HCT116 (cell line): Measurements from ENCODE around the gene SPRED3. TPM values are rescaled to one million over a fixed set of nuclear protein-coding genes. Genes with fewer than 3 reads are reported as not detected.

ENCODE experiments used
- ATAC-seq: fragments of 200-7000 bp; cut with Tn5 transposase; 2 replicates; pipeline ENCODE4 v1.9.1; 2020; ENCODE audit warnings: mild to moderate bottlenecking, moderate library complexity
- BruUV-seq: library from RNA; stranded (reverse); fragments of 400-500 nt; replicated peaks from 2 replicates; lab custom pipeline; 2021; lab: Mats Ljungman, UMichigan
- CTCF ChIA-PET: fragments of 300-600 bp; sonication (Branson Sonifier 250); formaldehyde crosslinking; loops from one replicate; lab custom pipeline; 2021; ENCODE audit warnings: antibody characterized with exemption; lab: Charles Lee
- POLR2A ChIA-PET: fragments of 300-600, 350-600 bp; sonication (Branson Sonifier 250); formaldehyde crosslinking; loops from one replicate; lab custom pipeline; 2021; ENCODE audit warnings: antibody characterized with exemption; lab: Charles Lee
- RAD21 ChIA-PET, 2 experiments: fragments of 300-600 bp; sonication (Branson Sonifier 250); formaldehyde crosslinking; loops; one replicate each; lab custom pipeline; 2023; ENCODE audit warnings: low total read pairs in 2 of 2; ENCODE audit not compliant: uncharacterized antibody in 2 of 2, unreplicated experiment in 2 of 2, low non-redundant PET in 1 of 2; lab: Charles Lee
- DNase-seq: peaks from one replicate; pipeline ENCODE4 v3.0.0-alpha.2; 2010; ENCODE audit warnings: low read depth, low spot score
- H2AFZ ChIP-seq: fragments of 200-600 bp; shearing (Covaris generic), sonication (generic); 2 replicates; pipeline ENCODE4 v1.6.1; 2017; ENCODE audit warnings: low read depth, mixed run types, mixed read lengths, antibody characterized with exemption, low read length; ENCODE audit not compliant: poor library complexity, severe bottlenecking
- H3K27ac ChIP-seq: 2 replicates; pipeline ENCODE4 v1.5.1; 2012; ENCODE audit warnings: low read depth, low read length
- H3K27me3 ChIP-seq: fragments of 200-600 bp; sonication (generic); 2 replicates; pipeline ENCODE4 v1.6.1; 2016; ENCODE audit warnings: mixed run types, low read length, mixed read lengths; ENCODE audit not compliant: insufficient read depth
- H3K36me3 ChIP-seq, 2 experiments: fragments of 200-500 bp in 1 of 2; fragments of 200-600 bp in 1 of 2; sonication (Bioruptor generic) in 1 of 2; sonication (generic) in 1 of 2; 2 replicates each; pipeline versions ENCODE4 v1.5.1 to v1.6.1; 2014 to 2016; ENCODE audit warnings: low read length in 2 of 2, inconsistent platforms in 1 of 2, mixed read lengths in 1 of 2, mixed run types in 1 of 2; ENCODE audit not compliant: insufficient read depth in 2 of 2, control insufficient read depth in 1 of 2
- H3K4me1 ChIP-seq, 2 experiments: fragments of 200-600 bp in 1 of 2; sonication (generic) in 1 of 2; 2 replicates each; pipeline versions ENCODE4 v1.5.1 to v1.6.1; 2012 to 2017; ENCODE audit warnings: low read length in 2 of 2, inconsistent platforms in 1 of 2, mild to moderate bottlenecking in 1 of 2, mixed read lengths in 1 of 2, mixed run types in 1 of 2, moderate library complexity in 1 of 2; ENCODE audit not compliant: insufficient read depth in 2 of 2, control insufficient read depth in 1 of 2
- H3K4me2 ChIP-seq: fragments of 200-600 bp; sonication (generic); 2 replicates; pipeline ENCODE4 v1.6.1; 2017; ENCODE audit warnings: mixed run types, low read length, mixed read lengths
- H3K4me3 ChIP-seq, 2 experiments: fragments of 200-600 bp in 1 of 2; sonication (generic) in 1 of 2; replicated peaks in 1 of 2; 2 replicates each; pipeline ENCODE4 v1.5.1; 2011 to 2016; ENCODE audit warnings: low read length in 2 of 2, control low read depth in 1 of 2, low read depth in 1 of 2, mild to moderate bottlenecking in 1 of 2, mixed read lengths in 1 of 2, mixed run types in 1 of 2
- H3K79me2 ChIP-seq: fragments of 200-600 bp; sonication (generic); 2 replicates; pipeline ENCODE4 v1.6.1; 2017; ENCODE audit warnings: mild to moderate bottlenecking, mixed run types, low read length, moderate library complexity, mixed read lengths; ENCODE audit not compliant: insufficient read depth
- H3K9ac ChIP-seq: fragments of 200-600 bp; sonication (generic); 2 replicates; pipeline ENCODE4 v1.6.1; 2016; ENCODE audit warnings: low read length, mixed read lengths
- H3K9me2 ChIP-seq: fragments of 200-600 bp; sonication (generic), shearing (Covaris generic); 2 replicates; pipeline ENCODE4 v1.6.1; 2017; ENCODE audit warnings: mixed run types, mild to moderate bottlenecking, moderate library complexity; ENCODE audit not compliant: insufficient read depth
- H3K9me3 ChIP-seq, 2 experiments: fragments of 200-500 bp in 1 of 2; fragments of 200-600 bp in 1 of 2; sonication (Bioruptor generic) in 1 of 2; sonication (generic) in 1 of 2; 2 replicates each; pipeline ENCODE4 v1.6.1; 2014 to 2017; ENCODE audit warnings: low read length in 2 of 2, mixed read lengths in 2 of 2, inconsistent platforms in 1 of 2, low read depth in 1 of 2, mild to moderate bottlenecking in 1 of 2, mixed run types in 1 of 2, moderate library complexity in 1 of 2; ENCODE audit not compliant: control insufficient read depth in 1 of 2, insufficient read depth in 1 of 2
- H4K20me1 ChIP-seq: fragments of 200-600 bp; sonication (generic), shearing (Covaris generic); 2 replicates; pipeline ENCODE4 v1.6.1; 2017; ENCODE audit warnings: mixed run types, mild to moderate bottlenecking, moderate library complexity; ENCODE audit not compliant: insufficient read depth
- FOSL1 ChIP-seq: IDR thresholded peaks from 2 replicates; pipeline ENCODE4 v1.6.1; 2012; ENCODE audit warnings: low read depth
- POLR2A ChIP-seq: IDR thresholded peaks from 2 replicates; pipeline ENCODE4 v1.7.0; 2011; ENCODE audit warnings: borderline replicate concordance; ENCODE audit not compliant: insufficient read depth, insufficient read length; ENCODE audit errors: extremely low read depth
- ZBTB33 ChIP-seq: IDR thresholded peaks from 2 replicates; pipeline ENCODE4 v1.6.1; 2011; ENCODE audit warnings: mild to moderate bottlenecking, low read length, moderate library complexity; ENCODE audit not compliant: insufficient replicate concordance; ENCODE audit errors: extremely low read depth
- intact Hi-C: fragments of 100-400 bp; cut with micrococcal nuclease; formaldehyde crosslinking; loops from 2 replicates; pipeline ENCODE4 v1.10.0; 2022
- total RNA-seq: library from RNA; stranded (reverse); gene quantifications from one replicate; pipeline ENCODE4 v1.2.1, GENCODE V29; 2021; ENCODE audit not compliant: unreplicated experiment
- TF ChIP-seq, protein P1 (sequence below): IDR thresholded peaks from 2 replicates; pipeline ENCODE4 v1.6.1; 2012; ENCODE audit warnings: low read depth

Gene SPRED3
- total RNA-seq, 1 experiment from 2014 or later = 3.4 TPM

- Histone ChIP-seq H3K4me3 (no peak overlapping the region), H3K27ac (no peak overlapping the region), H3K36me3 (no peaks in the 10 kb centered on the region; a peak in 1 of 4 replicates), H4K20me1 (no peaks in the 10 kb centered on the region), H3K9me3 (no peaks in the 10 kb centered on the region), H3K9ac (no peak overlapping the region), H3K9me2 (no peaks in the 10 kb centered on the region), H3K79me2 (peaks cover 7% of the 10 kb centered on the region), H3K4me1 (peaks cover 4 to 7% of the 10 kb centered on the region in 2 experiments; a peak in 2 of 4 replicates), H2AFZ (no peak overlapping the region), H3K27me3 (no peaks in the 10 kb centered on the region), H3K4me2 (no peak overlapping the region)
- CTCF ChIA-PET = no interaction called here
- no peak for DNase-seq
- ATAC-seq = no peak
- intact Hi-C loops = no loop called here
- RAD21 ChIA-PET = interaction anchor here in 1 of 2 experiments (0.6 kb wide), 1 partner anchor 939 kb away, joined by 6 read pairs; no protein-coding TSS in a partner anchor
- BruUV-seq = no TSS peak
- TF ChIP-seq, protein P1, sequence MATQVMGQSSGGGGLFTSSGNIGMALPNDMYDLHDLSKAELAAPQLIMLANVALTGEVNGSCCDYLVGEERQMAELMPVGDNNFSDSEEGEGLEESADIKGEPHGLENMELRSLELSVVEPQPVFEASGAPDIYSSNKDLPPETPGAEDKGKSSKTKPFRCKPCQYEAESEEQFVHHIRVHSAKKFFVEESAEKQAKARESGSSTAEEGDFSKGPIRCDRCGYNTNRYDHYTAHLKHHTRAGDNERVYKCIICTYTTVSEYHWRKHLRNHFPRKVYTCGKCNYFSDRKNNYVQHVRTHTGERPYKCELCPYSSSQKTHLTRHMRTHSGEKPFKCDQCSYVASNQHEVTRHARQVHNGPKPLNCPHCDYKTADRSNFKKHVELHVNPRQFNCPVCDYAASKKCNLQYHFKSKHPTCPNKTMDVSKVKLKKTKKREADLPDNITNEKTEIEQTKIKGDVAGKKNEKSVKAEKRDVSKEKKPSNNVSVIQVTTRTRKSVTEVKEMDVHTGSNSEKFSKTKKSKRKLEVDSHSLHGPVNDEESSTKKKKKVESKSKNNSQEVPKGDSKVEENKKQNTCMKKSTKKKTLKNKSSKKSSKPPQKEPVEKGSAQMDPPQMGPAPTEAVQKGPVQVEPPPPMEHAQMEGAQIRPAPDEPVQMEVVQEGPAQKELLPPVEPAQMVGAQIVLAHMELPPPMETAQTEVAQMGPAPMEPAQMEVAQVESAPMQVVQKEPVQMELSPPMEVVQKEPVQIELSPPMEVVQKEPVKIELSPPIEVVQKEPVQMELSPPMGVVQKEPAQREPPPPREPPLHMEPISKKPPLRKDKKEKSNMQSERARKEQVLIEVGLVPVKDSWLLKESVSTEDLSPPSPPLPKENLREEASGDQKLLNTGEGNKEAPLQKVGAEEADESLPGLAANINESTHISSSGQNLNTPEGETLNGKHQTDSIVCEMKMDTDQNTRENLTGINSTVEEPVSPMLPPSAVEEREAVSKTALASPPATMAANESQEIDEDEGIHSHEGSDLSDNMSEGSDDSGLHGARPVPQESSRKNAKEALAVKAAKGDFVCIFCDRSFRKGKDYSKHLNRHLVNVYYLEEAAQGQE = no peak
- TF ChIP-seq ZBTB33 (no peak), FOSL1 (no peak), POLR2A (no peak)
- POLR2A ChIA-PET = no interaction called here
Observed at GRCh38 chr19:38370299-38370698, 18.2 kb upstream of the SPRED3 start.
